ENCODE data around the gene RNF150.

GRCh38 chr4:140887467-140887866, 245.8 kb downstream of the RNF150 start:
- TF ChIP-seq EZH2 (IDR thresholded peaks at IDR 0.05; ENCODE audit: borderline replicate concordance) (no peak), EZH2phosphoT487 (IDR thresholded peaks at IDR 0.05; ENCODE audit: low read depth, severe bottlenecking, unreplicated experiment) (no peak)
- TF ChIP-seq, protein P1, sequence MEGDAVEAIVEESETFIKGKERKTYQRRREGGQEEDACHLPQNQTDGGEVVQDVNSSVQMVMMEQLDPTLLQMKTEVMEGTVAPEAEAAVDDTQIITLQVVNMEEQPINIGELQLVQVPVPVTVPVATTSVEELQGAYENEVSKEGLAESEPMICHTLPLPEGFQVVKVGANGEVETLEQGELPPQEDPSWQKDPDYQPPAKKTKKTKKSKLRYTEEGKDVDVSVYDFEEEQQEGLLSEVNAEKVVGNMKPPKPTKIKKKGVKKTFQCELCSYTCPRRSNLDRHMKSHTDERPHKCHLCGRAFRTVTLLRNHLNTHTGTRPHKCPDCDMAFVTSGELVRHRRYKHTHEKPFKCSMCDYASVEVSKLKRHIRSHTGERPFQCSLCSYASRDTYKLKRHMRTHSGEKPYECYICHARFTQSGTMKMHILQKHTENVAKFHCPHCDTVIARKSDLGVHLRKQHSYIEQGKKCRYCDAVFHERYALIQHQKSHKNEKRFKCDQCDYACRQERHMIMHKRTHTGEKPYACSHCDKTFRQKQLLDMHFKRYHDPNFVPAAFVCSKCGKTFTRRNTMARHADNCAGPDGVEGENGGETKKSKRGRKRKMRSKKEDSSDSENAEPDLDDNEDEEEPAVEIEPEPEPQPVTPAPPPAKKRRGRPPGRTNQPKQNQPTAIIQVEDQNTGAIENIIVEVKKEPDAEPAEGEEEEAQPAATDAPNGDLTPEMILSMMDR (IDR thresholded peaks at IDR 0.05; ENCODE audit: poor library complexity) = no peak
